Chondrocyte (in vitro differentiated cells): Measurements from ENCODE around the gene RNF215. TPM values are rescaled to one million over a fixed set of nuclear protein-coding genes. Genes with fewer than 3 reads are reported as not detected.

ENCODE experiments used
- DNase-seq: peaks from one replicate; pipeline ENCODE4 v3.0.0; 2021; ENCODE audit warnings: mixed read lengths, low spot score
- H3K27ac Mint-ChIP-seq: one replicate; pipeline ENCODE4 v1.8.0; 2021; ENCODE audit warnings: mild to moderate bottlenecking, moderate library complexity, mixed read lengths; ENCODE audit not compliant: unreplicated experiment
- H3K27me3 Mint-ChIP-seq: 2 replicates; pipeline ENCODE4 v1.8.0; 2021; ENCODE audit warnings: low read depth, mixed read lengths
- H3K36me3 Mint-ChIP-seq: 2 replicates; pipeline ENCODE4 v1.8.0; 2021; ENCODE audit warnings: low read depth, mixed read lengths
- H3K4me1 Mint-ChIP-seq: 2 replicates; pipeline ENCODE4 v1.8.0; 2021; ENCODE audit warnings: low read depth, mild to moderate bottlenecking, mixed read lengths
- H3K4me3 Mint-ChIP-seq: one replicate; pipeline ENCODE4 v1.8.0; 2021; ENCODE audit warnings: mild to moderate bottlenecking, moderate library complexity, mixed read lengths; ENCODE audit not compliant: unreplicated experiment
- H3K9me3 Mint-ChIP-seq: 2 replicates; pipeline ENCODE4 v1.8.0; 2021; ENCODE audit warnings: low read depth, mixed read lengths
- total RNA-seq: library from RNA; stranded (reverse); gene quantifications from 3 replicates; pipeline ENCODE4 v1.2.1, GENCODE V29; 2021
- TF ChIP-seq, protein P1 (sequence below): fragments of 200-600 bp; sonication (generic); IDR thresholded peaks from 2 replicates; pipeline ENCODE4 v1.5.0; 2021; ENCODE audit warnings: antibody characterized with exemption, mild to moderate bottlenecking, moderate library complexity

The RNF215 gene
- total RNA-seq, 1 donor from 2014 or later, result 35.2 TPM

- H3K9me3 Mint-ChIP-seq, result no peaks in the 10 kb centered on the region
- H3K4me1 Mint-ChIP-seq, result peaks cover 37% of the 10 kb centered on the region
- DNase-seq, result no peak
- no peaks in the 10 kb centered on the region for H3K27me3 Mint-ChIP-seq
- TF ChIP-seq, protein P1, sequence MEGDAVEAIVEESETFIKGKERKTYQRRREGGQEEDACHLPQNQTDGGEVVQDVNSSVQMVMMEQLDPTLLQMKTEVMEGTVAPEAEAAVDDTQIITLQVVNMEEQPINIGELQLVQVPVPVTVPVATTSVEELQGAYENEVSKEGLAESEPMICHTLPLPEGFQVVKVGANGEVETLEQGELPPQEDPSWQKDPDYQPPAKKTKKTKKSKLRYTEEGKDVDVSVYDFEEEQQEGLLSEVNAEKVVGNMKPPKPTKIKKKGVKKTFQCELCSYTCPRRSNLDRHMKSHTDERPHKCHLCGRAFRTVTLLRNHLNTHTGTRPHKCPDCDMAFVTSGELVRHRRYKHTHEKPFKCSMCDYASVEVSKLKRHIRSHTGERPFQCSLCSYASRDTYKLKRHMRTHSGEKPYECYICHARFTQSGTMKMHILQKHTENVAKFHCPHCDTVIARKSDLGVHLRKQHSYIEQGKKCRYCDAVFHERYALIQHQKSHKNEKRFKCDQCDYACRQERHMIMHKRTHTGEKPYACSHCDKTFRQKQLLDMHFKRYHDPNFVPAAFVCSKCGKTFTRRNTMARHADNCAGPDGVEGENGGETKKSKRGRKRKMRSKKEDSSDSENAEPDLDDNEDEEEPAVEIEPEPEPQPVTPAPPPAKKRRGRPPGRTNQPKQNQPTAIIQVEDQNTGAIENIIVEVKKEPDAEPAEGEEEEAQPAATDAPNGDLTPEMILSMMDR, result no peak
- H3K36me3 Mint-ChIP-seq, result peaks cover 15% of the 10 kb centered on the region
- no peak overlapping the region for H3K4me3 Mint-ChIP-seq
- no peak overlapping the region for H3K27ac Mint-ChIP-seq
Measured at GRCh38 chr22:30354644-30355043, 32.6 kb downstream of the RNF215 start.

DNA sequence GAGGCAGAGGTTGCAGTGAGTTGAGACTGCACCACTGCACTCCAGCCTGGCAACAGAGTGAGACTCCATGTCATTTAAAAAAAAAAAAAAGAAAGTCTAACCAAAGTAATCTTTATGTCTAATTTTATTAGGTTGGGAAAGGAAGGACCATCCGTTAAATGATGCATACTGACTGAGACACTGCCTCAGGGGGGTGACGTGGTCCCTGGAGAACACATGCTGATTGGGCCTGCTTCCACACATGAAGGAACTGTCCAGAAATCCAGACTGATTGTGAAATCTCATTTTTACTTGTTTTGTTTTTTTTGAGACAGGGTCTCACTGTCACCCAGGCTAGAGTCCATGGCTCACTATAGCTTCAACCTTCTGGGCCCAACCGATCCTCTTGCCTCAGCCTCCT lies 36.0 kb downstream of the RNF215 start:
- TF ChIP-seq, protein P1, result no peak
- Mint-ChIP-seq H3K9me3 (no peaks in the 10 kb centered on the region), H3K27ac (no peak overlapping the region), H3K27me3 (no peaks in the 10 kb centered on the region), H3K4me1 (peaks cover 27% of the 10 kb centered on the region), H3K36me3 (peaks cover 19% of the 10 kb centered on the region), H3K4me3 (no peak overlapping the region)
- no peak for DNase-seq

GRCh38 chr22:30348809-30349208 lies 38.4 kb downstream of the RNF215 start:
- DNase-seq, result no peak
- TF ChIP-seq, protein P1, result no peak
- no peak overlapping the region for H3K4me3 Mint-ChIP-seq

GRCh38 chr22:30348404-30348803 lies 38.8 kb downstream of the RNF215 start:
- no peak overlapping the region for H3K27ac Mint-ChIP-seq
- no peak for DNase-seq
- H3K4me3 Mint-ChIP-seq, result no peak overlapping the region

More at GRCh38 chr22:30348809-30349208, 38.4 kb downstream of the RNF215 start:
- Mint-ChIP-seq H3K27me3 (no peaks in the 10 kb centered on the region), H3K9me3 (no peaks in the 10 kb centered on the region), H3K36me3 (peaks cover 33% of the 10 kb centered on the region), H3K27ac (no peak overlapping the region), H3K4me1 (peaks cover 3% of the 10 kb centered on the region)

DNA sequence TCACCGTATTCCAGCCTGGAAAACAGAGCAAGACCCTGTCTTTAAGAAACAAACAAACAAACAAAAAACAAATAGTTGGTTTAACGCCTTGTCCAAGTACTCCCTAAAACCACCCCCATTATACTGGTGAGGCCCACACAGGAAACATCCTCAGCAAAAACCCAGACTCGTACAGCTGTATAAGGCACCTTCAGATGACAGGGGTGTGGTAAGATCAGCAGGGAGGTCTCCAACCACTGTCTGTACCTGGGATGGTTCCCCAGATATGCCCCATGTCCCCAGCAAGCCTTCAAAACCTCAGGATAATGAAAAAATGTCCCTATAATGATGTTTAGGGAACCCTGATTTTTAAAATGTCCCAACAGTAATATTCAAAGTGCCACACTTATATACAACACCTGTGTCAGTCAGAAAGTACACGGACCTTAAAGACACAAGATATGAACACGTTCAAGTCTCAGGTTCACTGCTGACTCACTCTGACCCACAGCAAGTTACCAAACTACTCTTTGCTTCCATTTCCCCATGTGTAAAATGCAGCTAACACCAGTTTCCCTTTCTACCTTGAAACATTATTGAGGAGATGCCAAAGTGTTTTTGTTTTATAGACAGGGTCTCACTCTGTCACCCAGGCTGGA lies 39.8 kb downstream of the RNF215 start:
- TF ChIP-seq, protein P1, result no peak
- no peak for DNase-seq
- Mint-ChIP-seq H3K36me3 (peaks cover 38% of the 10 kb centered on the region), H3K27me3 (no peaks in the 10 kb centered on the region), H3K4me3 (no peak overlapping the region), H3K9me3 (no peaks in the 10 kb centered on the region), H3K4me1 (no peaks in the 10 kb centered on the region), H3K27ac (no peak overlapping the region)

More at GRCh38 chr22:30348404-30348803, 38.8 kb downstream of the RNF215 start:
- Mint-ChIP-seq H3K9me3 (no peaks in the 10 kb centered on the region), H3K36me3 (peaks cover 34% of the 10 kb centered on the region), H3K27me3 (no peaks in the 10 kb centered on the region), H3K4me1 (no peaks in the 10 kb centered on the region)
- TF ChIP-seq, protein P1, result no peak
